B cell (primary cell): ENCODE measurements around the gene GALNT17.

Experiments used
- EZH2 ChIP-seq: IDR thresholded peaks from 2 replicates; pipeline ENCODE4 v1.6.1; 2012; ENCODE audit warnings: borderline replicate concordance, low read depth, mild to moderate bottlenecking, moderate library complexity, low read length; ENCODE audit not compliant: insufficient read depth, poor library complexity, severe bottlenecking
- TF ChIP-seq, protein P1 (sequence below): fragments of 200-600 bp; IDR thresholded peaks from one replicate; pipeline ENCODE4 v1.8.0; 2022; ENCODE audit warnings: antibody characterized with exemption, mild to moderate bottlenecking

- TF ChIP-seq, protein P1, sequence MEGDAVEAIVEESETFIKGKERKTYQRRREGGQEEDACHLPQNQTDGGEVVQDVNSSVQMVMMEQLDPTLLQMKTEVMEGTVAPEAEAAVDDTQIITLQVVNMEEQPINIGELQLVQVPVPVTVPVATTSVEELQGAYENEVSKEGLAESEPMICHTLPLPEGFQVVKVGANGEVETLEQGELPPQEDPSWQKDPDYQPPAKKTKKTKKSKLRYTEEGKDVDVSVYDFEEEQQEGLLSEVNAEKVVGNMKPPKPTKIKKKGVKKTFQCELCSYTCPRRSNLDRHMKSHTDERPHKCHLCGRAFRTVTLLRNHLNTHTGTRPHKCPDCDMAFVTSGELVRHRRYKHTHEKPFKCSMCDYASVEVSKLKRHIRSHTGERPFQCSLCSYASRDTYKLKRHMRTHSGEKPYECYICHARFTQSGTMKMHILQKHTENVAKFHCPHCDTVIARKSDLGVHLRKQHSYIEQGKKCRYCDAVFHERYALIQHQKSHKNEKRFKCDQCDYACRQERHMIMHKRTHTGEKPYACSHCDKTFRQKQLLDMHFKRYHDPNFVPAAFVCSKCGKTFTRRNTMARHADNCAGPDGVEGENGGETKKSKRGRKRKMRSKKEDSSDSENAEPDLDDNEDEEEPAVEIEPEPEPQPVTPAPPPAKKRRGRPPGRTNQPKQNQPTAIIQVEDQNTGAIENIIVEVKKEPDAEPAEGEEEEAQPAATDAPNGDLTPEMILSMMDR: no peak
- TF ChIP-seq EZH2: no peak
Observed at GRCh38 chr7:71566376-71566775, 434.4 kb downstream of the GALNT17 start.
